GM06990 (cell line): Measurements from ENCODE around the gene EEF1AKMT2.

Experiments
- DNase-seq: peaks from one replicate; pipeline ENCODE4 v3.0.0-alpha.2; 2011; ENCODE audit not compliant: insufficient read length; ENCODE audit errors: extremely low read depth
- H3K27me3 ChIP-seq: replicated peaks from 2 replicates; pipeline ENCODE4 v1.6.0; 2011; ENCODE audit warnings: low read length; ENCODE audit not compliant: control insufficient read depth, insufficient read depth
- H3K36me3 ChIP-seq: 2 replicates; pipeline ENCODE4 v1.5.1; 2011; ENCODE audit warnings: low read length; ENCODE audit not compliant: control insufficient read depth, insufficient read depth
- H3K4me3 ChIP-seq: replicated peaks from 2 replicates; pipeline ENCODE4 v1.5.1; 2011; ENCODE audit warnings: low read depth, mild to moderate bottlenecking, control low read depth, low read length
- CTCF ChIP-seq: IDR thresholded peaks from 2 replicates; pipeline ENCODE4 v1.5.1; 2011; ENCODE audit warnings: low read length, control low read depth, mild to moderate bottlenecking, inconsistent platforms; ENCODE audit not compliant: insufficient read depth, poor library complexity, severe bottlenecking

The EEF1AKMT2 gene

GRCh38 chr10:124791547-124792348 is at the start of gene EEF1AKMT2:
Gene EEF1AKMT2 (minus strand): TSS chr10:124791887. CDS start chr10:124791833, 54 bp downstream.
- DNase-seq, result peak; percentile 94
- Histone ChIP-seq H3K36me3 (peaks cover 2% of the 10 kb centered on the region), H3K27me3 (no peaks in the 10 kb centered on the region; the same call in 1 of the 2 replicates), H3K4me3 (peak within 1 kb of the TSS; percentile 92)
- peak; percentile 5 for TF ChIP-seq CTCF

DNA sequence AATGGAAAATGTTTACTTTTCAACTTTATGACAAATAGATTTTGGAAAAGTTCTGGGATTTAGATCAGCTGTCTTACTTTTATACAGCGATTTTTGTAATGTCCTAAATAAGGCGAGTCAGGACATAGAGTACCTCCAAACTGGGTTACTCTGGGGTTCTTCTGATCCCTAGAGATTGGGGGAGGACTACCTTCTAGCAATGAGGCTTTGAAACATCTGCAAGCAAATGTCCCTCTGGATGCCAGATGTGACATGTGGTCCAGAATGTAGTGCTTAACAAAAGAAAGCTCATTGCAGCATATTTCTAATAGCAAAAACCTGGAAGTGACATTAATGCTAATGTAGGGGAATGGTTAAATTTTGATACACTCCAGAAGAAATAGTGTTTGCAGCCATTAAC is 46.0 kb upstream of the EEF1AKMT2 start:
- H3K4me3 ChIP-seq, result no peak overlapping the region
- no peaks in the 10 kb centered on the region for H3K27me3 ChIP-seq
- peaks cover 7% of the 10 kb centered on the region for H3K36me3 ChIP-seq
- DNase-seq, result no peak
- no peak for TF ChIP-seq CTCF

DNA sequence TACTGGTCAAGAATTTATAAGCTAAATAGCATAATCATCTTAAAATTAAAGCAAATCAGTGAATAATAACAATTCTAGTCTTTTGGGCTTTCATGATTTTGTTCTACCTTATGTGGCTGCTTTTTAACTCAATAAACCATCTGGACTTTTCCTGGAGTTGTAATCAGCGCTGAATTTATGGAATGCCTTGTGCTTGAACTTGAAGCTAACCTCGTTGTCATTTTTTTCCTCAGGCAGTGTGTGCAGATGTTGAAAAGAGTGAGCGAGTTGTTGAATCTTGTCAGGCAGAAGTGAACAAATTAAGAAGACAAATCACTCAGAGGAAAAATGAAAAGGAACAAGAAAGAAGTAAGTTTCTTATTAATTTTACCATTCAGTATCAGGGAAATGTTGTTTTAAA is 39.4 kb upstream of the EEF1AKMT2 start:
- no peak overlapping the region for H3K4me3 ChIP-seq
- no peak for TF ChIP-seq CTCF
- DNase-seq, result no peak
- peaks cover 11% of the 10 kb centered on the region for H3K36me3 ChIP-seq
- no peaks in the 10 kb centered on the region for H3K27me3 ChIP-seq

DNA sequence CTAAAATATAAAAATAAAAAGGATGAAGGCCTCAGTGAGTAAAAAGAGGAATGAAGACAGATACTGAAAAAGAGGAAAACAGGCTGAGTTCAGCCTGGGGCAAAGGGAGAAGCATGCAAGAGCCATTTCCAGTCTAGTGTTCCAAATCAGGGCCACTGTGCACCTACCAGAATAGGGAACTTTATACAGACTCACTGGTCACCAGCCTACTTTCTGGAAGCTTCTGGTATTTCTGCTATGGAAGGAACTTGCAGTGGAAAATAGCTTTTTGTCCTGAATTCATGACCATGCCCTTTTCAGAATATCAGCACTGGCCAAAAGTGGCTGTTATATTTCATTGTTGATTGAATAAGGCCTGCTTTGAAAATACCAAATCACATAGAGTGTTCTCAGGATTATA is 38.8 kb upstream of the EEF1AKMT2 start:
- no peak for TF ChIP-seq CTCF
- no peak for DNase-seq
- Histone ChIP-seq H3K4me3 (no peak overlapping the region), H3K27me3 (no peaks in the 10 kb centered on the region), H3K36me3 (peaks cover 11% of the 10 kb centered on the region)

DNA sequence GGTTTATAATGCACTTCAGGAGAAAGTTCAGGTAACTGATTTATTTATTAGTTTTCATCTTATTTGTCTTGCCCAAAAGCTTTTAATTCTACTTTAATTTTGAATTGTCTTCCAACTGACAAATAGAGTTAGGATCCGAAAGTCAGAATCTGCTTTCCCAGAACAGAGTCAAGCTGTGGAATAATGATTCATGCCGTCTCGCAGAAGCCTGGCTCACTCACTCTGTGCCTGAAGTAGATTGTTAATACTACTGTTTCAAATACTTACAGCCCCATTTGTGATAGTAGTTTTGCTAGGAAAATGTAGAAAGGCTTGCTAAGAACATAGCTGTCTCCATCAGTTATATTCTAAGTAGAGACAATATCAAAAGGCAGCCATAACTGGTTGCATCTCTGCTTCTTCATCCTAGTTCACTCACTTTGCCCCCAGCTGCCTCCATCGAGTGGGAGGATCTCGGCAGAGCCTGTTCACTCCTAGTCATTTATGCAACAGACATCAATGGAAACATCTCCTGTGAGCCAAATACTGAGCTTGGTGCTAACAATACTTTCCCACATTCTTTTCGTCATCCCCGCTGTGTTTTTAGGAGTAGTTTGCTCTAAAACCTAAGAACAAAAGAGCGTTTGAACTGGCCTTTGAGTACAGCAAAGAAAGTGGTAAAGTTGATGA is 37.9 kb upstream of the EEF1AKMT2 start:
- TF ChIP-seq CTCF, result no peak
- H3K27me3 ChIP-seq, result no peaks in the 10 kb centered on the region
- no peak overlapping the region for H3K4me3 ChIP-seq
- no peak for DNase-seq
- H3K36me3 ChIP-seq, result peaks cover 8% of the 10 kb centered on the region
